ENCODE results near the gene RIC3.

- TF ChIP-seq CTCF (IDR thresholded peaks at IDR 0.05) (no peak), POLR2A (IDR thresholded peaks at IDR 0.05) (no peak)
Observed at GRCh38 chr11:8183111-8183510, 14.3 kb upstream of the RIC3 start.

Data from esophagus squamous epithelium (tissue), 4 donors.